GM21723 (cell line): Measurements from ENCODE around the gene AKIP1.
A peak's percentile ranks its signal among the peaks of the same experiment; 100 is the strongest.
"Not testable (repeated sequence)": the region's sequence is repeated elsewhere in the genome, so short reads cannot be mapped to it uniquely, and the experiment has no call there.

Source experiments
- ATAC-seq: cut with Tn5 transposase; IDR thresholded peaks from one replicate; pipeline ENCODE4 v1.9.1; 2021; ENCODE audit warnings: mild to moderate bottlenecking, moderate library complexity; ENCODE audit not compliant: unreplicated experiment

Gene AKIP1

GRCh38 chr11:8911029-8911823 lies at the start of gene AKIP1:
Gene AKIP1, plus strand, starts transcription at chr11:8911189. Its CDS starts 261 bp downstream, at chr11:8911450.
- peak; percentile 70 for ATAC-seq

- ATAC-seq, result no peak
Observed at GRCh38 chr11:8863838-8864237, 47.2 kb upstream of the AKIP1 start.

GRCh38 chr11:8865304-8865703 lies 45.7 kb upstream of the AKIP1 start:
- ATAC-seq, result no peak

GRCh38 chr11:8867035-8867434 lies 44.0 kb upstream of the AKIP1 start:
- no peak for ATAC-seq

GRCh38 chr11:8867931-8868631 lies 42.9 kb upstream of the AKIP1 start:
- ATAC-seq, result no peak

GRCh38 chr11:8870411-8871170 lies 40.4 kb upstream of the AKIP1 start:
- no peak for ATAC-seq

GRCh38 chr11:8871171-8871775 lies 39.7 kb upstream of the AKIP1 start:
- ATAC-seq, result no peak

- ATAC-seq, result no peak
Observed at GRCh38 chr11:8871962-8872361, 39.0 kb upstream of the AKIP1 start.

GRCh38 chr11:8873741-8874405 lies 37.1 kb upstream of the AKIP1 start:
- no peak for ATAC-seq

GRCh38 chr11:8878771-8879170 lies 32.2 kb upstream of the AKIP1 start:
- no peak for ATAC-seq

- ATAC-seq, result not testable (repeated sequence)
Observed at GRCh38 chr11:8881585-8881984, 29.4 kb upstream of the AKIP1 start.

- ATAC-seq, result no peak
Observed at GRCh38 chr11:8886322-8886721, 24.7 kb upstream of the AKIP1 start.

GRCh38 chr11:8891185-8891584 lies 19.8 kb upstream of the AKIP1 start:
- ATAC-seq, result not testable (repeated sequence)

GRCh38 chr11:8899119-8899753 lies 11.8 kb upstream of the AKIP1 start:
- no peak for ATAC-seq

- no peak for ATAC-seq
Observed at GRCh38 chr11:8905528-8906165, 5.3 kb upstream of the AKIP1 start.

GRCh38 chr11:8907116-8907515 lies 3.9 kb upstream of the AKIP1 start:
- no peak for ATAC-seq

GRCh38 chr11:8908099-8908498 lies 2.9 kb upstream of the AKIP1 start:
- no peak for ATAC-seq

GRCh38 chr11:8910649-8911026 lies 351 bp upstream of the AKIP1 start:
- peak; percentile 25 for ATAC-seq

GRCh38 chr11:8913961-8914660 lies 3.1 kb downstream of the AKIP1 start:
- no peak for ATAC-seq
